Naive thymus-derived CD4-positive, alpha-beta T cell (primary cell): ENCODE data around the gene SMC1B. TPM values are rescaled to one million over a fixed set of nuclear protein-coding genes. Genes with fewer than 3 reads are reported as not detected.
"Not testable (repeated sequence)": the region's sequence is repeated elsewhere in the genome, so short reads cannot be mapped to it uniquely, and the experiment has no call there.

Source experiments
- ATAC-seq: fragments of 150-1000 bp; cut with Tn5 transposase; 2 replicates; pipeline ENCODE4 v1.10.0; 2021; ENCODE audit warnings: mild to moderate bottlenecking, moderate library complexity
- CTCF ChIA-PET: fragments of 350-600 bp; sonication (Branson Sonifier 250); formaldehyde crosslinking; loops from one replicate; lab custom pipeline; 2021; ENCODE audit warnings: antibody characterized with exemption; lab: Charles Lee
- POLR2A ChIA-PET: fragments of 350-600 bp; sonication (Branson Sonifier 250); formaldehyde crosslinking; loops from one replicate; lab custom pipeline; 2021; ENCODE audit warnings: antibody characterized with exemption, inconsistent platforms; lab: Charles Lee
- DNase-seq, 9 donors: peaks; one replicate each; pipeline versions ENCODE4 v3.0.0 to v3.0.0-alpha.2; 2020 to 2022; ENCODE audit warnings: mixed read lengths in 1 of 9
- H3K27ac ChIP-seq: one replicate; pipeline ENCODE4 v1.7.0; 2013; ENCODE audit warnings: mild to moderate bottlenecking, low read depth, low read length, moderate library complexity
- H3K27me3 ChIP-seq, 2 donors: one replicate each; pipeline ENCODE4 v1.7.0; 2013; ENCODE audit warnings: low read length in 2 of 2, mild to moderate bottlenecking in 2 of 2, moderate library complexity in 2 of 2; ENCODE audit not compliant: control insufficient read depth in 2 of 2, insufficient read depth in 2 of 2
- H3K36me3 ChIP-seq, 3 experiments: 1 replicate in 2 of 3; 2 replicates in 1 of 3; pipeline ENCODE4 v1.7.0; 2013; ENCODE audit warnings: low read length in 3 of 3, mild to moderate bottlenecking in 3 of 3, moderate library complexity in 1 of 3; ENCODE audit not compliant: insufficient read depth in 3 of 3, control insufficient read depth in 2 of 3
- H3K4me1 ChIP-seq, 2 donors: one replicate each; pipeline ENCODE4 v1.7.0; 2013; ENCODE audit warnings: low read length in 2 of 2, mild to moderate bottlenecking in 2 of 2, moderate library complexity in 1 of 2; ENCODE audit not compliant: control insufficient read depth in 2 of 2, insufficient read depth in 2 of 2
- H3K4me3 ChIP-seq: 2 replicates; pipeline ENCODE4 v1.7.0; 2013; ENCODE audit warnings: mild to moderate bottlenecking, low read length
- H3K9me3 ChIP-seq, 3 experiments: 1 replicate in 2 of 3; 2 replicates in 1 of 3; pipeline ENCODE4 v1.7.0; 2013; ENCODE audit warnings: low read length in 3 of 3; ENCODE audit not compliant: control insufficient read depth in 2 of 3
- H3K27ac Mint-ChIP-seq, 9 donors: one replicate each; pipeline ENCODE4 v1.8.0; 2020 to 2022; ENCODE audit warnings: mixed read lengths in 9 of 9, mild to moderate bottlenecking in 8 of 9, moderate library complexity in 5 of 9, inconsistent platforms in 2 of 9
- H3K27me3 Mint-ChIP-seq, 5 donors: one replicate each; pipeline ENCODE4 v1.8.0; 2021 to 2022; ENCODE audit warnings: mixed read lengths in 5 of 5, mild to moderate bottlenecking in 1 of 5
- H3K36me3 Mint-ChIP-seq, 5 donors: one replicate each; pipeline ENCODE4 v1.8.0; 2020 to 2022; ENCODE audit warnings: mixed read lengths in 5 of 5, mild to moderate bottlenecking in 3 of 5, inconsistent platforms in 1 of 5
- H3K4me1 Mint-ChIP-seq, 7 donors: one replicate each; pipeline ENCODE4 v1.8.0; 2020 to 2022; ENCODE audit warnings: mixed read lengths in 7 of 7, mild to moderate bottlenecking in 3 of 7, inconsistent platforms in 1 of 7
- H3K4me3 Mint-ChIP-seq, 10 donors: one replicate each; pipeline ENCODE4 v1.8.0; 2020 to 2022; ENCODE audit warnings: mild to moderate bottlenecking in 10 of 10, mixed read lengths in 10 of 10, moderate library complexity in 6 of 10, inconsistent platforms in 2 of 10
- H3K9me3 Mint-ChIP-seq, 11 donors: one replicate each; pipeline ENCODE4 v1.8.0; 2020 to 2022; ENCODE audit warnings: mixed read lengths in 11 of 11, mild to moderate bottlenecking in 4 of 11, inconsistent platforms in 1 of 11, moderate library complexity in 1 of 11
- intact Hi-C, 2 donors: fragments of 100-400 bp; cut with micrococcal nuclease; formaldehyde crosslinking; loops; one replicate each; pipeline ENCODE4 v1.15.1; 2023
- polyA plus RNA-seq, 2 donors: library from polyadenylated mRNA; unstranded; fragments of 300-500 nt; fragmentation: Illumina TruSeq; gene quantifications; one replicate each; pipeline ENCODE4 v1.2.3, GENCODE V29; 2021
- total RNA-seq, 6 experiments: library from RNA in 5 of 6; stranded (reverse) in 5 of 6; gene quantifications; 1 replicate in 5 of 6; 2 replicates in 1 of 6; pipeline ENCODE4 v1.2.3 and lab custom pipeline; 2021 to 2026

SMC1B gene
- total and polyA plus RNA-seq, 7 experiments from 2014 or later = 0.11 to 0.70 TPM; not detected in 5

DNA sequence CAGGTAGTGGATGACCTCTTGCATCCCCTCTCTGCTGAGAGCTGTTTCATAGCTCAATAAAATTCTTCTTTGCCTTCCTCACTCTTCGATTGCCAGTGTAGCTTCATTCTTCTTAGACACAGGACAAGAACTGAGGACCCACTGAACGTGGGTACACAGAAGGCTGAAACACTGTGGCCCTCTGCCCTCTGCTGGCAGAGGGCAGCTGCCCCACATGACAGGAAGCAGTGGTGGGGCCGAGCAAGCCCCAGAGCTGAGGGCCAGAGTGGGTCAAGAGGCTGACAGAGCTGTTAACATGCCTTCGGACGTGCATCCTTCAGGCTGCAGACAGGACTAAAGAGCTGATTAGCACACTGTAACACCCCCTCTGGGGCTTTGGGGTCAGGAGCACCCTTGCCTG is 15.6 kb downstream of the SMC1B start:
- H3K4me1 ChIP-seq = no peaks in the 10 kb centered on the region
- DNase-seq = no peak
- no peak for ATAC-seq
- no peak overlapping the region for H3K27ac ChIP-seq
- Mint-ChIP-seq H3K27me3 (peaks cover 0 to 17% (median 0%) of the 10 kb centered on the region in 5 donors), H3K36me3 (peaks cover 0 to 1% (median 0%) of the 10 kb centered on the region in 5 donors), H3K27ac (no peak overlapping the region), H3K4me1 (no peaks in the 10 kb centered on the region), H3K4me3 (no peak overlapping the region), H3K9me3 (peaks cover 0 to 5% (median 0%) of the 10 kb centered on the region in 11 donors)
- ChIA-PET CTCF (no interaction called here), POLR2A (no interaction called here)
- H3K9me3 ChIP-seq = no peaks in the 10 kb centered on the region
- intact Hi-C loops = no loop called here
- H3K27me3 ChIP-seq = no peaks in the 10 kb centered on the region
- H3K36me3 ChIP-seq = no peaks in the 10 kb centered on the region
- no peak overlapping the region for H3K4me3 ChIP-seq

- Histone ChIP-seq H3K9me3 (no peaks in the 10 kb centered on the region), H3K27me3 (peaks cover 2 to 4% of the 10 kb centered on the region in 2 donors), H3K4me3 (no peak overlapping the region), H3K4me1 (no peaks in the 10 kb centered on the region), H3K36me3 (no peaks in the 10 kb centered on the region), H3K27ac (no peak overlapping the region)
- ATAC-seq = no peak
- no peaks in the 10 kb centered on the region for H3K9me3 Mint-ChIP-seq
- DNase-seq = no peak
- POLR2A ChIA-PET = interaction anchor here (0.7 kb wide), 1 partner anchor 1842 kb away, joined by 4 read pairs; no protein-coding TSS in a partner anchor
- H3K4me3 Mint-ChIP-seq = no peak overlapping the region
- H3K27me3 Mint-ChIP-seq = peaks cover 0 to 28% (median 9%) of the 10 kb centered on the region in 5 donors
- no peak overlapping the region for H3K27ac Mint-ChIP-seq
- CTCF ChIA-PET = no interaction called here
- no peaks in the 10 kb centered on the region for H3K4me1 Mint-ChIP-seq
- intact Hi-C loops = no loop called here
- no peaks in the 10 kb centered on the region for H3K36me3 Mint-ChIP-seq
Observed at GRCh38 chr22:45389546-45389945, 23.9 kb downstream of the SMC1B start.

DNA sequence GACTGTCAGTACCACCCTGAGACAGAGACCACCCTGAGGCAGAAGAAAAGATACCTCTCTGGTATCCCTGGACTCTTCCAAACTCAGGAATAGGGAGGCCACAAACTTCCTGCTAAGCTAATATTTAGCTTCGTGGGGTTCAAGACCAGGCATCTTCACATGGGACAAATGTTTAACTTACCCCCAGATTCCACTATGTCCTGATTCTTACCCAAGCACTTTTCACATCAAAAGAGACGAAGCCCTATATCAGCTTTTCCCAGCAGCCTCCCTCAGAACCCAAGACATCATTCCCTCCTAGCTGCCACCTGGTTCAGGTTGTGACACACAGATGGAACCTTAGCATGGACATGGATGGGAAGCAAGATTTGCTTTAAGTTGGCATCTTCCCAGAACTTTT is 32.1 kb downstream of the SMC1B start:
- no peaks in the 10 kb centered on the region for H3K9me3 ChIP-seq
- H3K36me3 ChIP-seq = no peaks in the 10 kb centered on the region
- ATAC-seq (no peak), DNase-seq (no peak)
- H3K27ac ChIP-seq = no peak overlapping the region
- H3K4me3 Mint-ChIP-seq = no peak overlapping the region
- CTCF ChIA-PET = interaction anchor here (0.5 kb wide), 1 partner anchor 1998 kb away, joined by 3 read pairs; no protein-coding TSS in a partner anchor
- H3K36me3 Mint-ChIP-seq = no peaks in the 10 kb centered on the region
- H3K4me1 Mint-ChIP-seq = peaks cover 0 to 1% (median 0%) of the 10 kb centered on the region in 7 donors
- peaks cover 2 to 4% of the 10 kb centered on the region in 2 donors for H3K27me3 ChIP-seq
- H3K27me3 Mint-ChIP-seq = peaks cover 0 to 23% (median 0%) of the 10 kb centered on the region in 5 donors
- no peaks in the 10 kb centered on the region for H3K9me3 Mint-ChIP-seq
- H3K4me3 ChIP-seq = no peak overlapping the region
- no peaks in the 10 kb centered on the region for H3K4me1 ChIP-seq
- POLR2A ChIA-PET = no interaction called here
- no peak overlapping the region for H3K27ac Mint-ChIP-seq
- intact Hi-C loops = no loop called here

DNA sequence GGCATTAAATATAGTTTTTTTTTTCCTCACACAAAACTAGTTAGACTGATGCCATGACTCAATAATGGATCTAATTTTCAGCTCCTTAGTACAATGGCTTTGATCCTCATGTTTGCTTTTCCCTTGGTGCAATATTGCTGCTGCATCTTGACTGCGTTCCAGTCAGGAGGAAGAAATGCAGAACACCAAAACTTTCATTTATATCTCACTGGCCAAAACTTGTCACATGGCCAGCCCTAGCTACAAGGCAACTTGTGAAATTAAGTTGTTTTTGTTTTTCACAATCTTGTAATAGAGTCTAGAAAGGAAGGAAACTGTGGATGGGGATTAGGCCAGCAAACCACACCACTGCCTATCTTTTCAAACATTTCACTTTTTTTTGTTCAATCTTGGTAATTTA is 36.7 kb downstream of the SMC1B start:
- no peaks in the 10 kb centered on the region for H3K27me3 ChIP-seq
- ATAC-seq (peak; percentile 56), DNase-seq (no peak)
- no peak overlapping the region for H3K27ac ChIP-seq
- no peaks in the 10 kb centered on the region for H3K36me3 ChIP-seq
- H3K36me3 Mint-ChIP-seq = no peaks in the 10 kb centered on the region
- no peak overlapping the region for H3K27ac Mint-ChIP-seq
- peaks cover 0 to 13% (median 0%) of the 10 kb centered on the region in 5 donors for H3K27me3 Mint-ChIP-seq
- peaks cover 0 to 4% (median 0%) of the 10 kb centered on the region in 7 donors for H3K4me1 Mint-ChIP-seq
- intact Hi-C loops = no loop called here
- no peaks in the 10 kb centered on the region for H3K9me3 Mint-ChIP-seq
- ChIA-PET CTCF (interaction anchor here (1.1 kb wide), 1 partner anchor 19 kb away, joined by 3 read pairs; no protein-coding TSS in a partner anchor), POLR2A (no interaction called here)
- no peaks in the 10 kb centered on the region for H3K4me1 ChIP-seq
- no peak overlapping the region for H3K4me3 ChIP-seq
- H3K9me3 ChIP-seq = no peaks in the 10 kb centered on the region
- no peak overlapping the region for H3K4me3 Mint-ChIP-seq

GRCh38 chr22:45376009-45376408 is 37.4 kb downstream of the SMC1B start:
- no peak overlapping the region for H3K4me3 Mint-ChIP-seq
- ChIA-PET POLR2A (interaction anchor here (1.0 kb wide), 1 partner anchor 59 kb away, joined by 3 read pairs; no protein-coding TSS in a partner anchor), CTCF (interaction anchor here (1.1 kb wide), 1 partner anchor 18 kb away, joined by 3 read pairs; no protein-coding TSS in a partner anchor)
- no peaks in the 10 kb centered on the region for H3K9me3 Mint-ChIP-seq
- Histone ChIP-seq H3K27ac (no peak overlapping the region), H3K27me3 (no peaks in the 10 kb centered on the region), H3K9me3 (no peaks in the 10 kb centered on the region), H3K4me1 (no peaks in the 10 kb centered on the region), H3K4me3 (no peak overlapping the region), H3K36me3 (no peaks in the 10 kb centered on the region)
- H3K27ac Mint-ChIP-seq = no peak overlapping the region
- no peak for DNase-seq
- peaks cover 0 to 13% (median 0%) of the 10 kb centered on the region in 5 donors for H3K27me3 Mint-ChIP-seq
- no peaks in the 10 kb centered on the region for H3K36me3 Mint-ChIP-seq
- intact Hi-C loops = no loop called here
- ATAC-seq = no peak
- peaks cover 0 to 4% (median 0%) of the 10 kb centered on the region in 7 donors for H3K4me1 Mint-ChIP-seq

- H3K36me3 Mint-ChIP-seq, CTCF ChIA-PET: not testable (repeated sequence)
Observed at GRCh38 chr22:45373592-45373991, 39.8 kb downstream of the SMC1B start.

GRCh38 chr22:45366713-45367112 is 46.7 kb downstream of the SMC1B start:
- ChIA-PET CTCF (no interaction called here), POLR2A (no interaction called here)
- intact Hi-C loops = no loop called here
- H3K4me1 Mint-ChIP-seq = peaks cover 0 to 6% (median 0%) of the 10 kb centered on the region in 7 donors
- Histone ChIP-seq H3K4me3 (no peak overlapping the region), H3K4me1 (no peaks in the 10 kb centered on the region), H3K27me3 (peaks cover 0 to 3% of the 10 kb centered on the region in 2 donors), H3K36me3 (no peaks in the 10 kb centered on the region), H3K9me3 (peaks cover 0 to 7% (median 0%) of the 10 kb centered on the region in 3 experiments), H3K27ac (no peak overlapping the region)
- peaks cover 0 to 7% (median 4%) of the 10 kb centered on the region in 5 donors for H3K36me3 Mint-ChIP-seq
- ATAC-seq (no peak), DNase-seq (no peak)
- no peak overlapping the region for H3K4me3 Mint-ChIP-seq
- H3K9me3 Mint-ChIP-seq = peaks cover 2 to 16% (median 6%) of the 10 kb centered on the region in 11 donors
- no peak overlapping the region for H3K27ac Mint-ChIP-seq
- peaks cover 0 to 16% (median 0%) of the 10 kb centered on the region in 5 donors for H3K27me3 Mint-ChIP-seq

More at GRCh38 chr22:45373592-45373991, 39.8 kb downstream of the SMC1B start:
- intact Hi-C loops, H3K27me3 Mint-ChIP-seq, H3K4me1 Mint-ChIP-seq, H3K27ac Mint-ChIP-seq, H3K27me3 ChIP-seq, H3K4me3 Mint-ChIP-seq, H3K4me1 ChIP-seq, H3K36me3 ChIP-seq, H3K27ac ChIP-seq, H3K9me3 Mint-ChIP-seq, H3K9me3 ChIP-seq, ATAC-seq, H3K4me3 ChIP-seq, DNase-seq: not testable (repeated sequence)
- POLR2A ChIA-PET = interaction anchor here (1.2 kb wide), 1 partner anchor 19 kb away, joined by 3 read pairs; no protein-coding TSS in a partner anchor
